GM21515 (cell line): ENCODE results near the gene TDRD3.
"Not testable (repeated sequence)": the region's sequence is repeated elsewhere in the genome, so short reads cannot be mapped to it uniquely, and the experiment has no call there.

ENCODE experiments used
- ATAC-seq: cut with Tn5 transposase; IDR thresholded peaks from one replicate; pipeline ENCODE4 v1.9.1; 2021; ENCODE audit not compliant: unreplicated experiment

The TDRD3 gene

GRCh38 chr13:60396783-60397703 is at the start of gene TDRD3:
Gene TDRD3, plus strand, starts transcription at chr13:60397220. Its CDS starts 145 bp downstream, at chr13:60397365.
- peak; percentile 64 for ATAC-seq

DNA sequence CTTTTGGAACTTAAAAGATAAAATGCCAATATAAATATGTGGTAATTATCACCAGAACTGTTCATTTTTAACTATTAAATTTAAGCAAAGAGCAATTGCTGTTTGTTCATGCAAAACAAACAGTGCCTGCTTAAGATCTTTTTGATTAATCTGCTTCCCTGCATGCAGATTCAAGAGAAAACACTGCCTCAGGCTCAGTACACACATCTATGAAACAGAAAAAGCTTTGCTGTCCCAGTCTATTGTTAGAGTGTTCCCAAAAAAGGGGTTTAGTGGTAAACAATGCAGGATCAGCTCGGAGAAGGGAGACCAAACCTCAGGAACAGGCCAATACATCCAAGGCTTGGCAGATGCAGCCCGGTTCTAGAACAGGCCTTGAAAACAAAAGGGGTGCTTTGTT is 49.3 kb upstream of the TDRD3 start:
- ATAC-seq, result no peak

DNA sequence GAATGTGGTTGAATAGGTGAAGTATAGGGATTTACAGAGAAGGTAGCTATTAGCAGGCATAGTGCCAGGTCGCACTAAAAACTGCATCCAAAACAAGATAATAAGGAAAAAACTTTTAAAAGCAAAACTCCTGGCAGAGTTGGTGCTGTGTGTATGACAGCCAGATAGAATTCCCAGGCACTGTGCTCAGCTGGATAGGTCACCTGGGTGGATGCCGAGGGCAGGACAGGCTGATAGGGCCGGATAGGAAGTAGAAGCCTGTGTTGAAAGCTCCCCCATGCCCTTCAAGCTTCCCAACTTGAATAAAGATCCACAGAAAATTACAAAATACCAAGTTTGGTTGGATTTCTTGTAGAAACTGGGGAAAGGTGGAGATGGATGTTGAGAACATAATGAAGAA is 48.9 kb upstream of the TDRD3 start:
- no peak for ATAC-seq

DNA sequence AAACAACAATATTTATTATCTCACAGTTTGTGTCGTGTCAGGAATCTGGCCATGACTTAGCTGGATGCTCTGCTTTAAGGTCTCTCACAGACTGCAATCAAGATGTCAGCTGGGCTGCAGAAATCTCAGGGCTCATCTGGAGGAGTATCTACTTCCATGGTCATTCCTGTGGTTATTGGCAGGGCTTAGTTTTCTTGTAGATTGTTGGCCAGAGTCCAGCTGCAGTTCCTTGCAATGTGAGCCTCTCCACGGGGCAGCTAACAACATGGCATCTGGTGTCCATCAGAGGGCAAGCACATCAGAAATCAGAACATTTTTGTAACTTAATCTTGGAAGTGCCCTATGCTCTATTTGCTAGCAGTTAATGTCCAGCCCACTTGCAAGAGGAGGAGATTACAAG is 45.7 kb upstream of the TDRD3 start:
- no peak for ATAC-seq

DNA sequence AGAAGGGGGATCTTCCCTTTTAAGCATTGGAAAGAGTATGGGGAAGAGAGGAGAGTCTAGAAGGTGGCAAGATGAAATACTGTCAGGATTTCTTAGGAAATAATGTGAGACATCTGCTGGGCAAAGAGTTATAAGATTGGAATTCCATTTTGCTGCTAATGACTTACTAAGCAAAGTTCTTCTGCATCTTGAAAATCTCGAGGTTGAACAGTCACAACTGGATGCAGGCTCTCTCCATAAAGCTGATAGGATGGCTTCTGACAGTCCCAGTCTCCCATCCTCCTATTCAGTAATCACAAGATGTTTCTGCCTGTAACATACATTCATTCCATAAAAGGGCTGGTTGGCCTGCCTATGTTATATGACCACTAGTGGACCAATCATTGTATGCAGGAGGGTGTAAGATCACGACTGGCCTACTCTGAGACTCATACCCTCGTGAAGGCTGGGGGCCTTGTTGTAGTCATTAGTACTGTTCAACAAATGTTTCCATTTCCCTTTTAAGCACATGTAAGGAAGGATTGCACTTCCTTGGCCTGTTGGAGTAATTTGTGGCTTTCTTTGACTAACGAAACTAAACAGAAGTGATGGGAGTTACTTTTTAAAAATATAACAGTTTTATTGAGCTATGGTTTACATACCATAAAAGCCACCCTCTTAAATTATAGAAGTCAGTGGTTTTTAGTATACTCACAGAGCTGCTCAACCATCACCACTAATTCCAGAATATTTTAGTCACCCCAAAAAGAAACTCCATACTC is 45.0 kb upstream of the TDRD3 start:
- no peak for ATAC-seq

DNA sequence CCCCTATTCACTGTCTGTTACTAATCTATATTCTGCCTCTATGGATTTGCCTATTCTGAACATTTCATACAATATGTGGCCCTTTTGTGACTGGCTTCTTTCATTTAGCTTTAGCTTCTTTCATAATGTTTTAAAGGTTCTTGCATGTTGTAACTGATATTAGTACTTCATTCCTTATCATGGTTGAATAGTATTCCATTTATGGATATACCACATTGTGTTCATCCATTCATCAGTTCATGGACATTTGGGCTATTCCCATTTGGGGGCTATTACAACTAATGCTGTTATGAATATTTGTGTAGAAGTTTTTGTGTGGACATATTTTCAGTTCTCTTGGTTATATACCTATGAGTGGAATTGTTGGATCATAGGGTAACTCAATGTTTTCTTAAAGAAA is 44.4 kb upstream of the TDRD3 start:
- ATAC-seq, result no peak

DNA sequence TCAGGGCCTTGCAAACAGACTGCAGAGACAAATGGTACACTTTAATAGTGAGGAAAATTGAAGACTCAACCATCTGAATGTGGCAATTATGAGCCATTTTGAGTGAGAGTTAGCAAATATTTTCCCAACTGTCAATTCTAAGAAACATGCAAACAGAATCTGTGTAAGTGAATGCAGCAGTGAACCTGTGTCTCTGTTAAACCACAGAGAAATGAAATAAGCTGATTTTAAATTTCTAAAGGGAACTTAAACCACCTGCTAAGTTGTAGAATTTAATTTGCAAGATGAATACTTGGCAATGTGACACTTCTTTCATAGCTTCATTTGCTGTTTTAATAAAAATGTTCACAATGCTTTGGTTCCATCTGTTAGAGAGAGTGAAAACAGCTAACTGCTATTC is 42.0 kb upstream of the TDRD3 start:
- ATAC-seq, result no peak

DNA sequence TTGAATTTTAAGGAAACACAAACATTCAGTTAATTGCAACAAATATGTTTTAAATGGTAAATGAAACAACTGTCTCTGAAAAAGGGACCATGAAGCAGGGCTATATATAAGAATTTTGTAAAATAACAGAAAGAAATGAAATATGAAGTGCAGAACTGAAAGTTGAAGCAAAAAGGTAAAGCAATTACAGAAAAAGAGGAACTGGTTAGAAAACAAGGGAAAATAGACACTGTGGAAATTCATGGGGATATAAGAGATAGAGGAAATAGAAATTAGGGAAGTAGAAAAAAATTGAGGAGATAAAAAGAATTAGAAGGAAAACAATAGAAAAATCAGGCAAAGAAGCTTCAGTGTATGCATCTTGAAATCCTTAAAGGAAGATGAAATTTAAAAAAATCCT is 40.0 kb upstream of the TDRD3 start:
- ATAC-seq, result no peak

DNA sequence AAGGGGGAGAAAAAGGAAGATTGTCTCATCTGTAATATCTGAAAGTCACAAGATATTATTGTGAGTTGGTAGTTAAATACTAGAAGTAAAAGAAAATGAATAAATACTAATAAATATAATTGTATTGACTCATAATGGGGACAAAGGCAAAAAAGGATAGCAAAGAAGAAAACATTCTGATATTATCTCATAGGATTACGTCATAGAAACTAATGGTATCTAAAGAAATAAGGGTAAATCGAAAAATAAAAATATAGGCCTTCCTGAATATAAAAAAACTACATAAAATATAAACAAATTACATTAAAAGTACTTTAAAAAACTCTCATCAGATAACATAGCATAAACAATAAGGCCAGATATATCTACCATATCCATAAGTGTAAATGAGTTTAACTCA is 38.6 kb upstream of the TDRD3 start:
- ATAC-seq, result no peak

DNA sequence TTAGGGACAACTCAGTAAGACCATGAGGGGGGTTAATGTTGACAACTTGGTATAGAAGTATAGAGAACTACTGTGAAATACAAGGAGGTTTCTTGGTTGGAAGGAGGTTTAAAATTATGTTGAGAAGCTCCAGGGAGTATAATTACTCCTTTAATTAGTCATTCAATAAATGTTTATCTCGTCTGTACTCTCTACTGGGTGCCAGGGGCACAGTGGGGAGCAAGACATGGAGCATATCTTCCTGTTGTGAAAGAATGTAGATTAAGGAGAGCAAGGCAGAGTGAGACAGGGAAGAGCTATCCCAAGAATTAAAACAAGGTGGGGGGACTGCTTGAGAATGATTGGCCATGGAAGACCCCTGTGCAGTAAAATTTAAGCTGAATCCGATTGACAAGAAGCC is 33.7 kb upstream of the TDRD3 start:
- no peak for ATAC-seq

- ATAC-seq, result no peak
These were observed 27.8 kb upstream of the TDRD3 start for GRCh38 chr13:60369242-60369641.

DNA sequence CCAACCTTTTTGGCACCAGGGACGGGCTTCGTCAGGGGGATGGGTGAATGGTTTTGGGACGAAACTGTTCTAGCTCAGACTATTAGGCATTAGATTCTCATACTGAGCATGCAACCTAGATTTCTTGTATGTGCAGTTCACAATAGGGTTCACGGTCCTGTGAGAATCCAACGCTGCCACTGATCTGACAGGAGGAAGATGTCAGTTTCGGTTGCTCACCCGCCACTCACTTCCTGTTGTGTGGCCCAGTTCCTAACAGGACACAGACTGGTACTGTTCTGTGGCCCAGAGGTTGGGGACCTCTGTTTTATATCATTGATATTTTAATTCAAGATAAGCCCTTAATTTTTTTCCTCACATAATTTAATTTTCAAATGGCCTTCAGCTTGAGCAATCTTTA is 26.7 kb upstream of the TDRD3 start:
- no peak for ATAC-seq

- no peak for ATAC-seq
These were observed 24.9 kb upstream of the TDRD3 start for GRCh38 chr13:60372141-60372540.

- ATAC-seq, result not testable (repeated sequence)
These were observed 17.7 kb upstream of the TDRD3 start for GRCh38 chr13:60379282-60379681.

DNA sequence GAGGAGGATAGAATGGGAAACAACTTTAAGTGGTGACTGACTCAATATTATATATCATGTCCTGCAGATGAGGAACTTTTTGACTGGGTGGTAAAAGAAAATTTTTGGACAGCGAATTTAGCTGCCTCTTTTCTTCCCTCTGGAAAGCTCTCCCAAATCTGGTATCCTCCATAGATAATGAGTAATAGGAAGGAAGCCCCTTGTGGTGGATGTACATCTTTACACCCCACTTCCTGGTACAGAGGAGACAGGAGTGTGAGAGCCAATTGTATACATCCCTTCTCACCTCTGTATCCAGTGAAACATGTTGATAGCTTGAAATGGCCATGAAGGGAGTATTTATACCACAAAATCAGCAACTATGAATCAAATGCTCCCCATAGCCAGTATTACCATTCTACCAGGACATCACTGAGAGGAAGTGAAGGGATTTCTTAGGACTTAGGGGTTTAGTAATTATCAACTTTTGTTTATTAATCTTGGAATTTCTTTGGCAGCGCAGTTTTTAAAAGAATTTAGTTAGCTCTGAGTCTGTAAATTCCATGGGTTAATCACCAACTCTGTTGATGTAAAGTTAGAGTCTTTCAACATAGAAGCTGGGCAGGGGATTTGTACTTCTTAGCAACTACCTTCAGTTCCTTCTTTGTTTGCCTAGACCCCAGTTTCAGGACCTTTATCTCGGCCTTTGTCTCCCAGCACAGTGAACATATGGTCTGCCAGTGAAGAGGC is 17.0 kb upstream of the TDRD3 start:
- no peak for ATAC-seq

- ATAC-seq, result no peak
These were observed 12.1 kb upstream of the TDRD3 start for GRCh38 chr13:60384911-60385310.

DNA sequence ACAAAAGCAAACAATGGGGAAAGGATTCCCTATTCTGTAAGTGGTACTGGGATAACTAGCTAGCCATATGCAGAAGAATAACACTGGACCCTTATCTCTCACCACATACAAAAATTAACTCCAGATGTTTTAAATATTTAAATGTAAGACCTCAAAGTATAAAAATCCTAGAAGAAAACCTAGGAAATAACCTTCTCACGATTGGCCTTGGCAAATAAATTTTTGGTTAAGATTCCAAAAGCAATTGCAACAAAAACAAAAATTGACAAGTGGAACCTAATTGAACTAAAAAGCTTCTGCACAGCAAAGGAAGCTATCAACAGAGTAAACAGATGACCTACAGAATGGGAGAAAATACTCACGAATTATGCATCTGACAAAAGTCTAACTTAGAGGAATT is 10.8 kb upstream of the TDRD3 start:
- ATAC-seq, result no peak

GRCh38 chr13:60392131-60392530 is 4.9 kb upstream of the TDRD3 start:
- ATAC-seq, result no peak

- peak; percentile 72 for ATAC-seq
These were observed 843 bp upstream of the TDRD3 start for GRCh38 chr13:60395971-60396782.

DNA sequence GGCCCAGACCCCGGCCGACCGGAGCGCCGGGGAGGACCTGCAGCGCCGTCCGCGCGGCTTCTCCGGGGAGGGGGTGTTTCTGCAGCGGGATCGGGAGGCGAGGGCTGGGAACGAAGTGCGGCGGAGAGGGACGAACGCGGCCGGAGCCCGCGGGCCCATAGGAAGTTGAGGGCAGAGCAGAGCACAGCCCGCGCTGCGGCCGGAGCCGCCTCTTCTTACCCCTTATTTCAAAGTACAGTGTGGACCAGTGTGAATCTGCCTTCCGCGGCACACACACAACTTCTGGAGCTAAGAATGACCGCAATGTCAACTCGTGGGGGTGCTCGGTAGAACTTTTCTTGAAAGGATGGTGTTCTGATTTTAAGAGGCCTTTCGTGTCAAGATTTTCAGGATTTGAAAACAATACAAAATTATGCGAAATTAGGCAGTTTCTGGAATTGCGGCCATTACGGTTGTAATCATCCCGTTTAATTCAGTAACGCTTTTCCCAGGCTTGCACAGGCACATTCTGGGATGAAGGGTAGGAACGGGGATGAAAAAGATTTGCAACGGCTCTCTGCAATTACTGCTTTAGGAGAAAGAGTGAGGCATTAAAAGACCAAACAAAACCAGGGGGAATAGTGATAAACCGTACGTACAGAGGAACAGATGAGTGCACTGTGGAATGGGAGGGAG is 821 bp downstream of the TDRD3 start:
- peak; percentile 28 for ATAC-seq
